Kidney epithelial cell (primary cell): ENCODE measurements around the gene ZNF670. TPM values are rescaled to one million over a fixed set of nuclear protein-coding genes. Genes with fewer than 3 reads are reported as not detected.

Experiments used
- DNase-seq: peaks from one replicate; pipeline ENCODE4 v3.0.0-alpha.2; 2010; ENCODE audit warnings: low read depth
- H3K27me3 ChIP-seq: 2 replicates; pipeline ENCODE4 v1.6.0; 2011; ENCODE audit warnings: low read length; ENCODE audit not compliant: control insufficient read depth, insufficient read depth
- H3K36me3 ChIP-seq: 2 replicates; pipeline ENCODE4 v1.5.1; 2011; ENCODE audit warnings: low read length; ENCODE audit not compliant: control insufficient read depth, insufficient read depth
- H3K4me3 ChIP-seq: 2 replicates; pipeline ENCODE4 v1.5.1; 2011; ENCODE audit warnings: low read depth, mild to moderate bottlenecking, control low read depth, low read length
- total RNA-seq: library from RNA; depleted of rRNA; stranded (reverse); fragments of >200 nt; gene quantifications from 2 replicates; pipeline ENCODE4 v1.2.3, GENCODE V29; 2015
- TF ChIP-seq, protein P1 (sequence below): IDR thresholded peaks from 2 replicates; pipeline ENCODE4 v1.5.1; 2011; ENCODE audit warnings: mild to moderate bottlenecking, moderate library complexity, low read length, control low read depth, inconsistent platforms; ENCODE audit not compliant: insufficient read depth, poor library complexity, severe bottlenecking

ZNF670 gene
- total RNA-seq, 1 donor from 2014 or later = 5.8 TPM

DNA sequence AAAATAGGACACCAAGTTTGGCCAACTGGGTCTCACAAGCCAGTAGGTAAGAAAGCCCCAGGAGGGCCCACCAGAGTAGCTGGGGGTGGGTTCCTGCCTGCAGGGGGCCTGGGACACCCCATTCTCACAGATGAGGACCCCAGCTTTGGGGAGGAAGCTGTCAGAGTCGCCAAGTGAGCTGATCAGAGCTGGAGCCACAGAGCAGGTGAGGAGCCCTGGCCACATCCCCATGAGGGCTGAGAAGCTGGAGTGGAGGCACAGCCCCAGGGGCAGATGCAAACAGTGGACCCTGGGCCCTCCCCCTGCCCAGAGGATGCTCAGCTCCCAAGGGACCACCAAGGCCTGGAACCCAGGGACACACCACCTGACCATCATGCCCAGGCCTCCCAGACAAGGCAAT is 8.6 kb upstream of the ZNF670 start:
- H3K27me3 ChIP-seq = no peaks in the 10 kb centered on the region
- TF ChIP-seq, protein P1, sequence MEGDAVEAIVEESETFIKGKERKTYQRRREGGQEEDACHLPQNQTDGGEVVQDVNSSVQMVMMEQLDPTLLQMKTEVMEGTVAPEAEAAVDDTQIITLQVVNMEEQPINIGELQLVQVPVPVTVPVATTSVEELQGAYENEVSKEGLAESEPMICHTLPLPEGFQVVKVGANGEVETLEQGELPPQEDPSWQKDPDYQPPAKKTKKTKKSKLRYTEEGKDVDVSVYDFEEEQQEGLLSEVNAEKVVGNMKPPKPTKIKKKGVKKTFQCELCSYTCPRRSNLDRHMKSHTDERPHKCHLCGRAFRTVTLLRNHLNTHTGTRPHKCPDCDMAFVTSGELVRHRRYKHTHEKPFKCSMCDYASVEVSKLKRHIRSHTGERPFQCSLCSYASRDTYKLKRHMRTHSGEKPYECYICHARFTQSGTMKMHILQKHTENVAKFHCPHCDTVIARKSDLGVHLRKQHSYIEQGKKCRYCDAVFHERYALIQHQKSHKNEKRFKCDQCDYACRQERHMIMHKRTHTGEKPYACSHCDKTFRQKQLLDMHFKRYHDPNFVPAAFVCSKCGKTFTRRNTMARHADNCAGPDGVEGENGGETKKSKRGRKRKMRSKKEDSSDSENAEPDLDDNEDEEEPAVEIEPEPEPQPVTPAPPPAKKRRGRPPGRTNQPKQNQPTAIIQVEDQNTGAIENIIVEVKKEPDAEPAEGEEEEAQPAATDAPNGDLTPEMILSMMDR = no peak

DNA sequence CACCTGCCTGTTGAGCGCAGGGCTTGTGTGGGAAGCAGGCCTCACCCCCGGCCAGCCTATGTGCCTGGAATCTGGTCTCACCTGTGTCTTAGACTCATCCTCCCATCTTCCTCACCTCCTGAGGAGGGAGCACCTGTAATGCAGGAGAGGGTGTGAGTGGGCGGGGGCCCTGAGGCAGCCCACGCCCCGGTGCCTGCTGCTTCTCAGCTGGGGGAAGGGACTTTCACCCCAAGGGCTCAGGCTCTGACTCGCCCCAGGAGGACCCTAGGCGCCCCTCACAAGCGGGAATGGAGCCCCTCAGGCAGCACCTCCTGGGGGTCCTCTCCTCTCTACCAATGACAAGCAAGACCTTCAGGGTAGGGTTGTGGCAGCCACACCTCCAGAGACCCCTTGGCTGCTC is 6.7 kb upstream of the ZNF670 start:
- H3K27me3 ChIP-seq = no peaks in the 10 kb centered on the region
- no peaks in the 10 kb centered on the region for H3K36me3 ChIP-seq
- DNase-seq = no peak
- TF ChIP-seq, protein P1 = no peak
- no peak overlapping the region for H3K4me3 ChIP-seq

More for the DNA sequence above, 8.6 kb upstream of the ZNF670 start:
- no peak overlapping the region for H3K4me3 ChIP-seq
- no peaks in the 10 kb centered on the region for H3K36me3 ChIP-seq
- no peak for DNase-seq

DNA sequence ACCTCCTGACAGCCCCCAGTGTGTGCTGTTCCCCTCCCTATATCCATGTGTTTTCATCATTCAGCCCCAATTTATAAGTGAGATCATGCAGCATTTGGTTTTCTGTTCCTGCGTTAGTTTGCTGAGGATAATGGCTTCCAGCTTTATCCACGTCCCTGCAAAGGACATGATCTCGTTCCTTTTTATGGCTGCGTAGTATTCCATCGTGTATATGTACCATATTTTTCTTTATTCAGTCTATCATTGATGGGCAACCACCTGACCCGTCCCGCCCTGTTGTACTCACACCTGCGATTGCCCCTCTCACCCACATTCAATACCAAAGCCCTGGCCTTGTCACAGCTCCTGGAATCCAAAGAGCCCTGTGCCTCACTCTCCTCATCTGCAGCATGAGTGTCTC is 6.2 kb upstream of the ZNF670 start:
- DNase-seq = no peak
- Histone ChIP-seq H3K27me3 (no peaks in the 10 kb centered on the region), H3K4me3 (no peak overlapping the region), H3K36me3 (no peaks in the 10 kb centered on the region)
- TF ChIP-seq, protein P1 = no peak

DNA sequence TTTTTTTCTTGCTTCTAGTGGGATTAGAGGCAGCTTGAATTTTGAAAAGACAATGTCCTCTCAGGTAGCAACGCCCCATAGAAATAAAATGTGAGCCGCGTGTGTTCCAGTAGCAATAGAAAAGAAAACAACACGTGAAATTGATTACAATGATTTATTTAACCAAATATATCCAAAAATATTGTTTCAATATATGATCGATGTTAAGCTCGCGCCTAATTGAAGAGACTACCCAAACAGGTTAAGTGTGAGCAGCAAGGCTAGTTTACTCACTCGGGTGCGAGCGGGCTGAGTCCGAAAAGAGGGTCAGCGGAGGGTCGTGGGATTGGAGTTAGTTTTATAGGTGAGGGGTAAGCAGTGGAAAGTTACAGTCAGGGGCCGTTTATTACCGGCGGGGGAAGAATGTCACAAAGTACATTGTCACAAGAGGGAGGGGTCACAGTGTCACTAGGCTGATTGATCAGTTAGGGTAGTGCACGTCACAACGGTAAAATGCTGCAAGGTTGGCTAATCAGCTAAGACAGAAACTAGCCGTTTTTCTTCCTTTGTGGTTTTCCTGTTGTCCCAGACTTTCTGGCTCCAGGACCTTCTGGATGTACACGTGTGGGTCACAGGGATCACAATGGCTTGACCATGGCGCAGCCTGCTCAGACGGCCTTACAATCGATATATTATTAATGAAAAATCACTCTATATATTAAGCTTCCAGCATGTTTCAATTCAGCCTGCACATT is 697 bp upstream of the ZNF670 start:
- Histone ChIP-seq H3K36me3 (no peaks in the 10 kb centered on the region), H3K4me3 (no peak overlapping the region), H3K27me3 (no peaks in the 10 kb centered on the region)
- TF ChIP-seq, protein P1 = no peak
- DNase-seq = no peak

DNA sequence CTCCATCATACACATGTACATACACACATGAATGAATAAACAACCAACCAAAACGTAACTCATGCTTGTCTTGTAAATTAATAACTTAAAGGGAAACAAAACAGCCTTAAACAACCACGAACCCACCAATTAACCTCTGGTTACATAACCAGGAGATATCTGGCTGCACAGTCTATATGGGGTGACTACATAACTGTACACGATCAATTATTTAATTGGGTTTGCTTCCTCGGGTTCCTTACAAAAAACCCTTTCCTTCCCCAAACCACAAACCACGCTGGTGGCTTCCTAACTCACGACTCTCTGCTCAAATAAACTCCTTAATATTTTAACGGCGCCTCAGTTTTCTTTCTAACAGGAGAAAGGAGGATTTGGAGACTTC is 744 bp downstream of the ZNF670 start:
- Histone ChIP-seq H3K4me3 (peak overlapping the region; percentile 94), H3K27me3 (no peaks in the 10 kb centered on the region), H3K36me3 (no peaks in the 10 kb centered on the region)
- TF ChIP-seq, protein P1 = no peak
- DNase-seq = no peak

GRCh38 chr1:247077213-247077612 is 1.4 kb downstream of the ZNF670 start:
- DNase-seq = no peak
- TF ChIP-seq, protein P1 = no peak
- Histone ChIP-seq H3K36me3 (no peaks in the 10 kb centered on the region), H3K27me3 (no peaks in the 10 kb centered on the region), H3K4me3 (no peak overlapping the region)
